Measurements from ENCODE around the gene TMPRSS9. TPM values are rescaled to one million over a fixed set of nuclear protein-coding genes. Genes with fewer than 3 reads are reported as not detected.

The TMPRSS9 gene
- total RNA-seq, 1 experiment from 2014 or later: 0.66 TPM

- H3K36me3 Mint-ChIP-seq (ENCODE audit: insufficient read depth, unreplicated experiment): peaks cover 22% of the 10 kb centered on the region
- no TSS peak for BruUV-seq (replicated peaks)
Measured at GRCh38 chr19:2338751-2339643, 21.1 kb upstream of the TMPRSS9 start.

GRCh38 chr19:2339644-2340310, 20.3 kb upstream of the TMPRSS9 start:
- intact Hi-C loops (cut with micrococcal nuclease; ENCODE audit: unreplicated experiment): no loop called here
- POLR2A ChIA-PET: interaction anchor here (0.6 kb wide), 1 partner anchor 46 kb away, joined by 5 read pairs; no protein-coding TSS in a partner anchor
- H3K36me3 ChIP-seq (ENCODE audit: control insufficient read depth, insufficient read depth, low read length): peaks cover 1% of the 10 kb centered on the region

More at GRCh38 chr19:2338751-2339643, 21.1 kb upstream of the TMPRSS9 start:
- Histone ChIP-seq H3K4me3 (ENCODE audit: low read depth, low read length) (no peak overlapping the region), H3K9me3 (peaks cover 2% of the 10 kb centered on the region; the same call in 1 of the 2 replicates), H3K27me3 (replicated peaks; ENCODE audit: control insufficient read depth, insufficient read depth, low read length) (no peaks in the 10 kb centered on the region), H3K36me3 (ENCODE audit: control insufficient read depth, insufficient read depth, low read length) (peaks cover 3% of the 10 kb centered on the region), H3K4me1 (peaks cover 41% of the 10 kb centered on the region)
- Mint-ChIP-seq H3K9me3 (ENCODE audit: unreplicated experiment) (no peaks in the 10 kb centered on the region), H3K27ac (ENCODE audit: unreplicated experiment) (peak overlapping the region; percentile 85), H3K4me3 (ENCODE audit: unreplicated experiment) (no peak overlapping the region), H3K27me3 (ENCODE audit: insufficient read depth, unreplicated experiment) (no peaks in the 10 kb centered on the region), H3K4me1 (ENCODE audit: low read depth, unreplicated experiment) (peaks cover 18% of the 10 kb centered on the region)
- ChIA-PET POLR2A (interaction anchor here (0.6 kb wide), 1 partner anchor 45 kb away, joined by 5 read pairs; no protein-coding TSS in a partner anchor), CTCF (no interaction called here)
- TF ChIP-seq CTCF (IDR thresholded peaks at IDR 0.05; ENCODE audit: insufficient read depth in 1 of 2, low read depth in 1 of 2, low read length in 1 of 2, severe bottlenecking in 1 of 2, unreplicated experiment in 1 of 2): no peak
- no peak for DNase-seq
- intact Hi-C loops (cut with micrococcal nuclease; ENCODE audit: unreplicated experiment): no loop called here

More at GRCh38 chr19:2339644-2340310, 20.3 kb upstream of the TMPRSS9 start:
- Mint-ChIP-seq H3K27ac (ENCODE audit: unreplicated experiment) (no peak overlapping the region), H3K9me3 (ENCODE audit: unreplicated experiment) (no peaks in the 10 kb centered on the region), H3K27me3 (ENCODE audit: insufficient read depth, unreplicated experiment) (no peaks in the 10 kb centered on the region), H3K36me3 (ENCODE audit: insufficient read depth, unreplicated experiment) (peaks cover 22% of the 10 kb centered on the region), H3K4me1 (ENCODE audit: low read depth, unreplicated experiment) (peaks cover 18% of the 10 kb centered on the region), H3K4me3 (ENCODE audit: unreplicated experiment) (no peak overlapping the region)
- no peak for TF ChIP-seq CTCF (IDR thresholded peaks at IDR 0.05; ENCODE audit: insufficient read depth in 1 of 2, low read depth in 1 of 2, low read length in 1 of 2, severe bottlenecking in 1 of 2, unreplicated experiment in 1 of 2)
- peaks cover 41% of the 10 kb centered on the region for H3K4me1 ChIP-seq
- H3K27me3 ChIP-seq (replicated peaks; ENCODE audit: control insufficient read depth, insufficient read depth, low read length): no peaks in the 10 kb centered on the region
- CTCF ChIA-PET: no interaction called here
- DNase-seq: no peak
- H3K4me3 ChIP-seq (ENCODE audit: low read depth, low read length): no peak overlapping the region
- no TSS peak for BruUV-seq (replicated peaks)
- peaks cover 2% of the 10 kb centered on the region; the same call in 1 of the 2 replicates for H3K9me3 ChIP-seq

Data from Caco-2 (cell line).